ENCODE measurements around the gene CXXC1. TPM values are rescaled to one million over a fixed set of nuclear protein-coding genes. Genes with fewer than 3 reads are reported as not detected.

Gene CXXC1
- total and polyA plus RNA-seq, 2 of the 8 experiments (the other 6 are each of a cell fraction or from before 2014, with no cell fraction given), result 73.3 to 136 TPM

GRCh38 chr18:50232419-50232818 is 55.1 kb downstream of the CXXC1 start (continued):
- no peak for TF ChIP-seq CTCF (IDR thresholded peaks at IDR 0.05; ENCODE audit: control extremely low read depth in 1 of 3, insufficient read depth in 1 of 3, low read depth in 1 of 3, low read length in 3 of 3)
- no peak for TF ChIP-seq E2F6 (IDR thresholded peaks at IDR 0.05)
- TF ChIP-seq KDM1A (IDR thresholded peaks at IDR 0.05; ENCODE audit: borderline replicate concordance, low read length), result no peak
- TF ChIP-seq CBX5 (IDR thresholded peaks at IDR 0.05; ENCODE audit: low read depth, low read length), result no peak
- TF ChIP-seq NANOG (IDR thresholded peaks at IDR 0.05; ENCODE audit: insufficient read depth, low read depth, low read length, poor library complexity, severe bottlenecking), result no peak
- TF ChIP-seq SP4 (IDR thresholded peaks at IDR 0.05; ENCODE audit: low read length), result no peak

Small RNA genes within 50 kb of the gene (small RNA-seq; reads per million reads assigned to genes)
- gene RNA5SP458 (ENCODE audit: insufficient read depth), result not detected

Other genes starting within 250 kb of the CXXC1 start
- gene MYO5B, start 92.5 kb downstream of the CXXC1 start, total RNA-seq (2021; fragmentation: NEBNext Ultra II Directional; extraction: Animal tissue kit (Norgen Biotek cat#: 25700)), result 6.4 and 6.9 TPM in 2 replicates
- 5.1 and 7.7 TPM in 2 replicates for gene MYO5B, start 92.5 kb downstream of the CXXC1 start, polyA plus RNA-seq (2011; rRNA removed)
- 0.30 and 0.34 TPM in 2 replicates for gene CFAP53, start 21.2 kb downstream of the CXXC1 start, total RNA-seq (2021; fragmentation: NEBNext Ultra II Directional; extraction: Animal tissue kit (Norgen Biotek cat#: 25700))
- 0.05 and 0.08 TPM in 2 replicates for gene CFAP53, start 21.2 kb downstream of the CXXC1 start, polyA plus RNA-seq (2011; rRNA removed)
- gene MBD1, start 6.2 kb downstream of the CXXC1 start, total RNA-seq (2021; fragmentation: NEBNext Ultra II Directional; extraction: Animal tissue kit (Norgen Biotek cat#: 25700)), result 39.5 and 41.6 TPM in 2 replicates
- 32.2 and 59.2 TPM in 2 replicates for gene MBD1, start 6.2 kb downstream of the CXXC1 start, polyA plus RNA-seq (2011; rRNA removed)
- gene SKA1, start 87.4 kb upstream of the CXXC1 start, total RNA-seq (2021; fragmentation: NEBNext Ultra II Directional; extraction: Animal tissue kit (Norgen Biotek cat#: 25700)), result 18.9 and 22.9 TPM in 2 replicates
- gene SKA1, start 87.4 kb upstream of the CXXC1 start, polyA plus RNA-seq (2011; rRNA removed), result 8.6 and 9.2 TPM in 2 replicates

All from H1 (cell line).